GM18873 (cell line): ENCODE data around the gene SEZ6L.

Source experiments
- ATAC-seq: cut with Tn5 transposase; IDR thresholded peaks from one replicate; pipeline ENCODE4 v1.9.1; 2021; ENCODE audit warnings: mild to moderate bottlenecking, moderate library complexity, moderate number of reproducible peaks; ENCODE audit not compliant: unreplicated experiment, low FRiP score

The SEZ6L gene

DNA sequence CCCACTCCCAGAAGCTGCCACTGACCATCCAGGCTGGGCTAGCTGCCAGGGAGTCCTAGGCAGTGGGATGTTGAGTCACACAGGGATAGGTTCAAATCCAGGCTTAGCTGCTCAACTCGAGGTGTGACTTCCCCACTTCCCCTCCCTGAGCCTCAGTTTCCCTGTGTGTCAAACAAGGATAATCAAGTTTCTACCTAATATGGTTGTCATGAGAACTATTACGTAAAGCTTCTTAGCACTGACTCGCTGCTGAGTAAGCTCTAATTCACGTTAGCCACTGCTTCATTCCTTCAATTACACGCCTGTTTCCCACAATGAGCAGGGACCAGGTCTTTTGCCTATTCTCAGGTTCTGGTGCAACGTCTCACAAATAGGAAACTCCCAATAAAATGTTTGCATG, 67.7 kb downstream of the SEZ6L start:
- ATAC-seq = no peak

DNA sequence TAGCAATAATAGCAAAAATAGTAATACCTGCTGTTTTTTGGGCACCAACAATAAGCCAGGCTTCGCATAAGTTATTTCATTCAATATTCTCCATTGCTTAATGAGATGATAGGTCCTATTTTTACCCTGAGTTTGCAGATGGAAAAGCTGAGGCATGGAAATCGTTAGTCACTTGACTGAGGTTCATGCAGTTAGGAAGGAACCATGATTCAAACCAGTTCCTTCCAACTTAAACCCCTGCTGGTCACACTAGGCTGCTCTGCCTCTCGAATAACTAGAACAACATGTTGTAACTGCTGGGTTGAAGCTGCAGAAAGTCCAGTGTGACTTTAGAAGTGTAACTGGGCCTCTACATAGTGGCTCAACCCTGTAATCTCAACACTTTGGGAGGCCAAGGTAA, 69.3 kb downstream of the SEZ6L start:
- ATAC-seq = no peak

DNA sequence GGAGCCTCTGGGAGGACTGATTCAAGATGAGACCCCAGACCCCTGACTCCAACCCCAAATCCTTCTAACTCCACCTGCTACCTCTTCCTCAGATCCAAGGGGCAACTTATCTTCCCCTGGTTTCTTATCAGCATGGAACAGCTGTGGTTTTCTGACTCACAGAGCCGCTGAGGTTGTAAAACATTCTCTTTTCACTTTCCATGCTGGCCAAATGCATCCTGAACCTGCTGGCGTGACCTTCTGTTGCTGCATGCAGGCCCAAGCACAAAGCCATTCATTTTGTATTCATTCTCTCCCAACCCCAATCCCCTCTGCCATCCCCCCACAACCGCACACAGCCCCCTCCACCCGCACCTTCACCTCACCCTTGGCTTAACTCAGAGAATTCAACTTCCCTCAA, 70.3 kb downstream of the SEZ6L start:
- ATAC-seq = no peak

DNA sequence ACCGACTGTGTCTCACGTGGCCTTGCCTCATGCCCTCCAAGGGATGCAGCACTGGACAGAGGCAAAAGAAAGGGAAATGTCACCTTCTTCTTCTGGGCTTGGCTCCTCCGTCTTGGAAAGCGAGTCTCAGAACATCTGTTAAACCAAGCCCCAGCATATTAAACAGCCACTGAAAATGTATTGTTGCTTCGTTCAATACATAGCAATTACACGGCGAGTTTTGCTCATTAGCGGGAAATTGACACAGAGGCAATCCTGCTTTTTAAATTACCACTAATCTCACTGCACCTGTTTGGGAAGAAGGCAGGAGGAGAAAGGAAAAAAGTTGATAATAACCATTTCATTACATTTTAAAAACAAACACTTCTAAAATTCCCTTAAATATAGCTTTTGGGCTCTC, 72.1 kb downstream of the SEZ6L start:
- no peak for ATAC-seq

DNA sequence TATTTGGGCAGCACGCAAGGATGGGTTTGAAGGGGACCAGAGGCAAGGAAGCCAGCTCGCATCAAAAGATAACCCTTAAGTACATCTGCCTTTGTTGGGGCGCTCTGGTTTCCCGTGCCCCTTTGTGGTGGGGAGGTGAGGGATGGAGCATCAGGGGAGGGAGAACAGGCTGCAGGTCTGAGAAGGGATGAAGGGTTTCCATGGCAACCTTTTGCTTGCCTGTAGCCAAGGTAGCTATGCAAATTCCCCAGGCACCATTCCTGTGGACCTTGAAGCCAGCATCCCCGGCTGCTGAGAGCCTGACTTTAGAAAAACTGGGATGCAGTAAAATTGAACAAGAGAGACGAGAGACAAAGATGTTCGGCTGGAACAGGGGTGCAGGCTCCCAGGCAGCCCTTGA, 75.7 kb downstream of the SEZ6L start:
- ATAC-seq = no peak

DNA sequence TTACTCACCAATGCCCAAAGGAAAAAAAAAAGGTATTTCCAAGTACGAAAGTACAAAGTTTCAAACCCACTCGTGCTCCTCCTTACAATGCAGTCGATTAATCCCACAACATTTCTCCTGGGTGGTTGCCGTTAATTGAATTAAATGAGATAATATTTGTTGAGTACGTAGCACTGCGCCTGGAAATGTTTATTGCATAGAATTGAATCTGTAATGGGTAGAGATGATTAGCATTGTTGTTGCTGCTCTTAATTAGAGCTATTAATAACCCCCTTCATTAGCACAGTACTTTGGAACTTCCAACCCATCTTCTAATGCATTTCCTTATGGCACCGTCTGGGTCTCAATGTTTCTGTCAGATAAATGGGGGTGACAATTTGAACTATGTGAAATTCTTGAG, 77.3 kb downstream of the SEZ6L start:
- no peak for ATAC-seq

DNA sequence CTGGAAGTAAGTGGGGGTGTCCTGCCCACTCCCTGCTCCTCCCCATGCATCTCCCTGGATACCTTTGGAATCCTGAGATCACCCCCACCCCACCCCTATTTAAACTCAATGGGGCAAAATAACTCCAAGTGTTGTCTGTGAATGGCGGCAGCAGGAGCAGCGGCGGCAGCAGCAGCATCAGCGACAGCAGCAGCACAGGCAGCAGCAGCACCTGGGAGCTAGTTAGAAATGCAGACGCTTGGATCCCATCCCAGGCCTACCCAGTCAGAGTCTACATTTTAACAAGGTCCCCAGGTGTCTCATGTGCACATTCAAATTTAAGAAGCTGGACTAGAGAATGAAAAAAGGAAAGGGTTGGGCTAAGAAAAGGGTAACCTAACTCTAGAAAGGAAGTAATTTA, 82.6 kb downstream of the SEZ6L start:
- no peak for ATAC-seq

DNA sequence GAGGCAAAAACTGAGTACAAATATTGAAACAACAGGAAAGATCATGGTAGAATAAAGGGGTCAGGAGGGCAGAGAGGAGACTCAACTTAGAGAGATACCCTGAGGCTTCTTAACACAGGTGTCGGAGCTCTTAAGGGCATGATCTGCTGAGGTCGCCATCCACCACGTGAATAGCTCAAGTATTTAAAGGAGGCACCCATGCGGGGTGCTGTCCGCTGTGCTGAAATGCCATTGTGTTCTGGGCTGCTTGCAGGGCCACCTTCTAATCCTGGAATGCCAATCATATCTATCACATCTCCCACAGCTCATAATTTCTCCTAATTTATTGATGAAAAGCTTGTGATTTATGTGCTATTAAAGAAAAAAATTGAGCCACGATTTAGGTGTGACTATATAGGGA, 90.2 kb downstream of the SEZ6L start:
- no peak for ATAC-seq

DNA sequence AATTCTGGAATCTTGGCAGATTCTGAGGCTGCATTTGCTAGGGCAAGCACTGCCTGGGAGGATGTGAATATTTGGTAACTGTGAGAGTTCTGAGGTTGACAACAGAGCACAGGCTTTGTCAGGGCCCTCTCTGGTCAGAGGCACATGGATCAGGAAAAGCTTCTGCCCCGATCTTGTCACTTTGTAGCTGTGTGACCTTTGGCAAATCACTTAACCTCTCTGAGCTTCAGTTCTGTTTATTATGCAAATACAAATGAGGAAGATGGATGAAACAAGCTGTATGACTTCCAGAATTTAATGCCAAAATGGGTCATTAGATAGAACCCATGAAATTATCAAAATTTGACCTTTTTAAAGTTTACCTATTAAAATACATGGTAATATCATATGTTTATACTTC, 94.9 kb downstream of the SEZ6L start:
- ATAC-seq = no peak

DNA sequence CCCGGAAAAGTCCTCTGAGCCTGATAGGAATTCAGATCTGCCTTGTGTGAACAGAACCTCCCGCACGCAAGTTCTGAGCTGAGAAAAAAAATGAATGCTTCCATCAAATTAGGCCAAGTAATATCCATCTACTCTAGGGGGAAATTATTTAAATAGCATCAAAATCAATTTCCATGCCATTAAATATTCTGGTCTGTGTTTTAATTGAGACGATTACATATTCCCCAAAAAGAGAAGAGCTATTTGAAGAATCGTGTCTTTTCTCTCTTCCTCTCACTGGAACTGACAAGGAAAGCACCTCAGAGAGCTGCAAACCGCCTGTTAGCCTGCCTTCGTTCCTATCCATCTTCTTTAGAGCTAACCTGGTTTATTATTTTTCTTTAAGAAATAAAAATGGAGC, 96.0 kb downstream of the SEZ6L start:
- ATAC-seq = no peak

DNA sequence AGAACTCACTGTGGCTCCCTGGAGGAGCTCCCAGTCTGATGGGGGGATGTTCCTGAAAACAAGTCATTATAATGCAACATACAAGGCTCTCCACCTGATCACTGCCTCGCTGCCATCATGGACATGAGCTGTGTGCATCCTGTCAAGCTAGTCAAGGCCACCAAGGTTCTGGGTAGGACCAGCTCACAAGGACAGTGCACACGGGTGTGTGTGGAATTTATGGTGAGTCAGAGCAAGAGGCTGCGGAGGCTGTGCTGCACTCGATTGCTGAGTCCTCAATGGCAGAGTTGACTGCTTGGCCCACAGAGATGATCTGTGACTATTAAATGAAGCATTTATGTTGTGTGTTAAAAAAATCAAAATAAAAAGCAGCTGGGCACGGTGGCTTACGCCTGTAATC, 96.6 kb downstream of the SEZ6L start:
- ATAC-seq = no peak

DNA sequence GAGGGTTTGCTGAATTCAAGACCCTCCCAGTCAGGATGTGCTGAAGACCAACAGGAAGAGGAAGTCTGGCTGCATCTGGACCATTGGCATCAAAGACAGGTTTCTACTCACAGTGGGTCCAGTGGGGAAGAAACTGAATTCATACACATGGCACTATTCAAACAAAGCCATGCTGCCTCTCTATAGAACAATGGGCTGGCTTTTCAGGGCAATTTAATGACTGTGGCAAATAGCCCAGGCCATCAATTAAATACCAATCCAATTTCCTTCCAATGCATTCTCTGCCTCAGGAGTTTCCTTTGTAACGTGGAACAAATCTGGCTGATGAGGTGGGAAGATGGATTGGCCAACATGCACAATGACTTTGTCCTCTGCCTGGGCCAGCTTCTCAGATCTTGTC, 98.6 kb downstream of the SEZ6L start:
- ATAC-seq = no peak

DNA sequence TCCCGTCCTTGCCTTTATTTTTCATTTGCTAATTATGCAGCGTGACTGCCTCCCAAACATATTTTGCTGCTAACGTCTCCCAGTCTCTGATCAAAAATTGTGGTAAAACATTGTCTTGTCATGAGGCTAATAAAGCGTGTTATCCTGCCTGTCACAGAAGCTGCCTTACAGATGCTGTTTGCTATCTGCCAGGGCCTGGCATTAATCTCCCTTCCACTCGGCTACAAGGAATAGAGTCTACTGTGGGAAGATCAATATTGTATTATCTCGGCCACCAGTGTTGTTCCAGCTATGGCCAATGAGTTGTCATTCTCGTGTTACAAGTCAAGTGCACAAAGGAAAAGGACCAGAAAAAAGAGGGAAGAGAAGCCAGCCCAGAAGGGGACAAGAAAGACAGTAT, 100.3 kb downstream of the SEZ6L start:
- ATAC-seq = no peak

DNA sequence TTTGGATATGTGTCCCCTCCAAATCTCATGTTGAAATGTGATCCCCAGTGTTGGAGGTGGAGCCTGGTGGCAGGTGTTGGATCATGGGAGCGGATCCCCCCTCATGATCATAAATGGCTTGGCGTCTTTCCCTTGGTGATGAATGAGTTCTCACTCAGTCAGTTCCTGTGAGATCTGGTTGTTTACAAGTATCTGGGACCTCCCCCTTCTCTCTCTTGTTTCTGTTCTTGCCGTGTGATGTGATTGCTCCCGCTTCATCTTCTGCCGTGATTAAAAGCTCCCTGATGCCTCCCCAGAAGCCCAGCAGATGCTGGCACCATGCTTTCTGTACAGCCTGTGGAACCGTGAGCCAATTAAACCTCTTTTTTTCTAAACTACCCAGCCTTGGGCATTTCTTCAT, 102.2 kb downstream of the SEZ6L start:
- ATAC-seq = no peak

DNA sequence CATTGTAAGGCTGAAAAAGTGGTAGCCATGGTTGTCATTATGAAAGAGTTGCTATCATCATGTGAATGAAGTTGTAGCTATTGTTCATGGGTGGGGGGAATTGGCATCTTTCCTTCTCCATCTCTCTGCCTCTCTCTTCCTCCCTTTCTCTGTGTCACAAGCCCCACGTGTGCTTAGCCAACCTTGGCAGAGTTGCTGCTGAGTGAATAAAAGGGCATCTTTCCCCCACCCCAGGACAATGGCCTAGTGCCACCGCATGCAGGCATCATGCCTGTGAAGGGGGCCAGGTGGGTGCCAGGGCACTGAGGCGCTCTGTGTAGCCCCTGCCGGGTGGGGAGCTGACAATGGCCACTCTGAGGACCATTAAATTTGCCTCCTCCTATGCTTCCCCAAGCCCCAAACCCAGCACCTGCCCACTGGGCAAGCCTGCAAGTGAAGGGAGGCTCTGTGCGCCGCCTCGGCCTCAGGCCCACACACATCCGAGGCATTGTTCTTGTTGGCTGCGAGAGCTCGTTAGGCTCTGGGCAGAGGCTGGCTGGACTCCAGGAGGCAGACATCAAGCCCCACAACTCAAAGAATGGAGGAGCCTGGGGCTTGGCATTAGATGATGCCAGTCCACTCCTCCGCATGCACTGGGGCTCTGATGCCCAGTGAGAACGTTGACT, 103.9 kb downstream of the SEZ6L start:
- no peak for ATAC-seq

DNA sequence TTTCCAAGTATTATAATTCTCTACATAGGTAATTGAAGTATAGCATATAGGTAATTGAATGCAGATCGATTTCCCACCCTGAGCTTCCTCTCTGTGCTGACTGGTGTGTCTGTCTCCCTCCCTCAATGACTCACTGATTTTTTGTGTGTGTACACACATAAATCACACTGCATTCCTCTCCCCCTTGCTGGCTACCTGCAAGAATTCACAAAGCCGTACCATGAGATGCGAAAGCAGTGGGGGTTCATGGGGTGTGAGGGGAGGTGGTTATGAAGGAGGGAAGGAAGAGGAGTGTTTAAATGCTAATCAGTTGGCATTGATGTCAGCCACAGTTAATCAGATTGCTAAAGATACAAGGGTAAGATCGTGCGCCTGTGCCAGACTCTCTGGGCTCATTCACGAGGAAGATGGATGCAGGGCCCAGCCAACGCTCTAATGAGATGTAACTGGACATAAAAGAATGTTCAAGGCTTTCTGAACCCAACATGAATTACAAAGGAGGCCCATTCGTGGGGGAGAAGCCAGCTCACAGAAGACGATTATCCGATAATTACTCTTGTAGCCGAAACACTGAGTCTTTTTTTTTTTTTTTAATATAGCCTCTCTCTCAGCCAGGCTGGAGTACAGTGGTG, 107.4 kb downstream of the SEZ6L start:
- ATAC-seq = no peak

DNA sequence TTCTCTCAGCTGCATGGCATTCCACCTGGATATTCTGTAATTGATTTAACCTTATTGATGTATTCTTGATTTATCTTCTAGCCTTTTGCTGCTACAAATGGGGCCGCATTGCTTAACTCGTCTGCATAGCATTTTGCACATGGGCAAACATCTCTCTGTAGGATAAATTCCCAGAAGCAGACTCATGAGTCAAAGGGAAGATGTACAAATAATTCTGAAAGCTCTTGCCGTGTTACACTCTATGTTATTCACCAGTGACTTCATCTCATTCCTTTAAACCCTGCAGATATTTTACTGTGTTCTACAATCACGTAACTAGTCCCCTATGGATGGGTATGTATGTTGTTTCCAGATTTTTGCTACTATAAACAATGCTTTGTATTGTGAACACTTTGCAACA, 112.7 kb downstream of the SEZ6L start:
- no peak for ATAC-seq

DNA sequence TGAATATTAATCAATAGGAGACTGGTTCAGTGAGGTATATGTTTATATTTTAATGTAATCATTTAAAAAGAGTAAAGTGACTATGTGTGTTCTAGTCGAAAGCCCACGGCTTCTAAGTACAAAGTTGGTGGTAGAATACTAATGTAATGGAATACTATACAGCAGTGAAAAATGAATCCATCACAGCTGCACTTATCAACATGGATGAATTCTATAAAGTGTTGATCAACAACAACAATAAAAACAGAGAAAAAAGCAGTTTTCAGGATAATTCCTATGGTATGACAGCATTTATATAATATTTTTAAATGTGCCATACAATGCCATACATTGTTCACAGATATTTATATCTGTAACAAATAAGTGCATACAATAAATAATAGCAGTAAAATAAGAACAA, 114.1 kb downstream of the SEZ6L start:
- no peak for ATAC-seq

DNA sequence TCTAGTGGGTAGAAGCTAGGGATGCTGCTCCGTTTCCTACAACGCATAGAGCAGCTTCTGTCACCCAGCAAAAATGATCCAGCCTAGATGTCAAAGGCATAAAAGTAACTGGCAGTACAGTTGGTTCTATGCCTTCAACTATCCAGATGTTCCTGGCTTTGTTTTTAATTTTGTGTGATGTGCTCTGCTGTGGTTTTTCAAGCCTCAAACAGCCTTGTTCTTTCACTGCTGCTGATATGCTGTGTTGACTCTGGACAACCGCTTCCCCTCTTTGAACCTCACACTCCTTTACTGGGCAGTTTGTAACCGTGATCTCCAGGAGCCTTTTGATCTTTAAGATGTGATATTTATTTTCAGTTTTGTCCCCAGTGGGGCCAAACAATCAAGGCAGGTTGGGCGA, 116.4 kb downstream of the SEZ6L start:
- no peak for ATAC-seq

DNA sequence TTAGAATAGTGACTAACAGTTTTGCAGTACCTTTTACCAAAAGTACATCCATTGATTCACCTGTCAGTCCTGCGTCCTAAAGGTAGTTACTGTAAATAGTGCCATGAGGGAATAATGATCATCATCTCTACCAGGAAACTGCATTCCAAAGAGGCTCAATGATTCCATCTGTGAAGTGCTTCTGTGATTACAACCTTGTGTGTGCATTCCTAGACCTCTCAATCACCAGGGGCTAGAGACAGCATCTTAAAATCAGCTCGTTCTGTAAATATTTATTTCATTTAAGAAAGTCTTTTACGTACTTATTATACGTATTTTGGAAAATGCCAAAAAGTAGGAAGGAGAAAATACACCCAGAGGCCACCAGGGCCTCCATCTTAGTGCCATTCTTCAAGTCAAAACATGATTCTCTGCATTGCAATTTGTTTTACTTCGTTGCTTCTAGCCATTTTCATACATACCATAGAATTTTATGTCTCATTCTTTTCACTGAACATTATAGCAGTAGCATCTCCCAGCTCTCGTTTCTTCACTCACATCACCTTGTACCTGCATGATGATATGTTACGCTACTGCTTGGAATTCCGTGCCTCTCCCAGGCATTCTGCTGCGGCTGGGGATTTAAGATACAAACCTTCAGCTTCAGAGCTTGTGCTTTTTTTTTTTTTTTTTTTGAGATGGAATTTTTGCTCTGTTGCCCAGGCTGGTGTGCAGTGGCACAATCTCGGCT, 117.0 kb downstream of the SEZ6L start:
- no peak for ATAC-seq

DNA sequence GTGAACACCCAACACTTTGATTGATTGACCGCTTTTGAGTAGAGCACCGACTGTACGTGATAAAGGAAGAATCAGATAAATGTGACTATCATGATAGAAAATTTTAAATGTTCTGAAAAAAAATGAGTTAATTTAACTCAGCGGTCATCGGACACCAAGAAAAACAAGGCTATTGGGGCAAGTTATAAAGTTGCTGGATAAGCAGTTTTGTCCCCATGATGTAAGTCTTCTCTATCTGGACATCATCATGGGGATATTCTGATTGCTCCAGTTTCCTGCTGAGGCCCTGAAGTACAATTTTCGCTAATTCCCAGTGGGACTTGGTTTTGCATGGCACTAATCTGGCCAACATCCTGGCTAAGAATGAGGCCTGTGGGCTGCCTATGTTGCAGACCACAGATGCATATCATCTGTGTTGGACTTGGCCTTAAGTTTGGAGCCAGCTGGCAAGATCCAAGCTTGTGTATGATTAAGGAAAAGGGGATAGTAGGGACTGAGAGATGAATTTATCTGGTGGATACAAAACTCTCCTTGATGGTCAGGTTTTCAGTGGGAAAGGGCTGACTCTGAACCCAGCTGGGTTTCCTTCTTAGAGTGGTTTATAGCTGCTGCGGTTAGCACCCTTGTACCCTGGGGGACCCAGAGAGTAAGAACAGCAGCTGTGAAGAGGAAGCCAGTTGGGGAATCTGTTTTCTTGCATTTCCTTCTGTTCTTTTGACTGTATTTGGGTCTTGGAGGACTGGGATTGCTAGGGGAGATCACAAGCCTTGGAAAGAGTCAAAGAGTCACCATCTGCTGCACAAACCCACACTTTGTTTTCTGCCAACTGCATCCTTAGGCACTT, 118.3 kb downstream of the SEZ6L start:
- no peak for ATAC-seq
